ENCODE data around the gene SLC39A9. TPM values are rescaled to one million over a fixed set of nuclear protein-coding genes. Genes with fewer than 3 reads are reported as not detected.

SLC39A9 gene, protein sequence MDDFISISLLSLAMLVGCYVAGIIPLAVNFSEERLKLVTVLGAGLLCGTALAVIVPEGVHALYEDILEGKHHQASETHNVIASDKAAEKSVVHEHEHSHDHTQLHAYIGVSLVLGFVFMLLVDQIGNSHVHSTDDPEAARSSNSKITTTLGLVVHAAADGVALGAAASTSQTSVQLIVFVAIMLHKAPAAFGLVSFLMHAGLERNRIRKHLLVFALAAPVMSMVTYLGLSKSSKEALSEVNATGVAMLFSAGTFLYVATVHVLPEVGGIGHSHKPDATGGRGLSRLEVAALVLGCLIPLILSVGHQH
- total RNA-seq, result 18.0 TPM
- long read RNA-seq, partial matches to known transcripts, result 0 of 5 reads
- long read RNA-seq, other reads (novel, unspliced or antisense), result 2 of 5 reads

DNA sequence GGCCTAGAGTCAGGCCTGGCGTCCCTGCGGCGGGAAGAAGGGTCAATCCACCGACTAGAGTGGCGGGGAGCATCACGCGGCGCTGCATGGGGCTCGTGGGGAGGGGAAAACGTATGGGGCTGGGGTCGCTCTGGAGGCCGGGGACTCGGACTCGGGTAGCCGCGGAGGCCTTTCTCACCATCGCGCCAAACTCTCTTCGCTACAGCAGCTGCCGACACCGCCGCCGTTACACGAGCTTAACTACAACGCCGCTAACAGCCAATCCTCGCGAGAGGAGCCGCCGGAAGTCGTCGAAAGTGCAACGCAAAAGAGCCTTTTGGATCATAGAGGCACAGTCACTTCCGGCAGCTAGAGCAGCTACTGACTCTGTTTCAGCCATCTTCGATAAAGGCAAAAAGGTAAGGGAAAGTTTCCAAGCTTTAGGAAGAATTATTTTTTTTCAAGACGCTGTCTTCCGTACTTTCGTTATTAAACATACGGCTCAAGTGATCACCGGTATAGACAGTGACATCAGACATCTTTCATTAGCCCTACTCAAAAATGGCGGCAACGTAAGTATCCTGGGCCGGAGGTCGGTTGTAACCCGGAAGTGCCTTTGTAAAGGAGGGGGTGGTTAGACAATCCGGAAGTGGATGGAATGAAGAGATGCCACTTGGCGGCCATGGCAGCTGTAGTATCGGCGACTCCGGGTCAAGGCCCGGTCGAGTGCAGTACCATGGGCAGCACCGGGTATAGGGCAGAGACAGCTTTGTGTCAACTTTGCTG lies at the start of gene SLC39A9, which contains the start of gene ERH:
SLC39A9 (plus strand) TSS at position 640 of the 765 bp plus-strand sequence. CDS start 678 bp downstream, outside the sequence.
ERH (minus strand) TSS at position 247 of the 765 bp plus-strand sequence; CDS start at position 181, 66 bp downstream.
- DNase-seq (ENCODE audit: missing footprints) (peak; percentile 97), ATAC-seq (peak; percentile 97)
- intact Hi-C loops (cut with DNase I), result loop anchor here (5.0 kb wide), 1 partner anchor 369 kb away; the partner anchor contains the start of gene SRSF5

DNA sequence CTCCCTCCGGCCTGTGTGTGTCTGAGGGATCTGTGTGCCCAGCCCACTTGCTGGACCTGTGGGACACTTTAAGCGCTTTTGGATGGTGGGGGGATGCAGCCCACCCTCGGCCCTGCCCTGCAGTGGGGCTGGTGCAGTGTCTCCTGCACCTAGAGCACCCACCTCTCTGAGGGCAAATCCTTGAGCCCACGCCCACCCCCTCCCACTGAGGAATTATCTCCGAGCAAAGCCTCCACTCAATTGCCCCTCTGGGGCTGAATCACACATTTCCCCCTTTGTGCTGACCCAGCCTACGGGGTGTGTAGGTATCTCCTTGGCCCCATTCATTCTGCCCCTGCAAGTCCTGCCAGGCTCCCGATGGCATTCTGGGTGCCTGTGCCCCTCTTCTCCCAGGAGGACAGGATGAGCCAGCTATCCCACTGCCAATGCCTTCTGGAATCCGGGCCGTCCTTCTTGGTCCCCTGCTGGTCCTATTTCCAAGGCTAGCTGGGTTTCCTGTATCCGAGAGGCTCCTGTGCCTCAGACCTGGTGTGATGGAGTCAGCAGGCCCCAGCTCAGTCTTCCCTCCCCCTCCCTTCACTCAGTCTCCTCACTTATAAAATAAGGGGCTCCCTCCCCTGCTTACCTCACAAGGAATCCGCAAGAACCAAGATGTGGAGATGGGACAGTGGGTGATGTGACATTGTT lies 49.3 kb upstream of the SLC39A9 start:
- DNase-seq (ENCODE audit: missing footprints), result no peak
- intact Hi-C loops (cut with DNase I), result no loop called here
- ATAC-seq, result no peak

DNA sequence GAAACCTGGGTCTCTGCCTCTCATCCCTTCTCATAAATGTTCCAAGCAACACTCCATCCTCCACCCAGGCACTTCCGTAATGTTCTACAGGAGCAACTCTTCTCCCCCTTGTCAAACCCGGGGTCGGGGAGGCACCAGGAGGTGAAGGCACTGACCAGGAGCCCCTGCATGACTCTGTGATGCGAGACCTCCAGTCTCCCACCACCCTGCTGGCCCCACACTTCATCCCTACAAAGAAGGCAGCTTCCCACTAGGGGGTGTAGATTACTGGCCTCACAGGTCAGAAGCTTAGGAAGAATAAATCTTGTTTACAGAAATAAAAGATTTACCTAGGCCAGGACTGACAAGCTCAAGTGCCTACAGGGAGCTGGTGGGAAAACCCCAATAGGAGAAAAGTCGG lies 47.6 kb upstream of the SLC39A9 start:
- DNase-seq (ENCODE audit: missing footprints) (no peak), ATAC-seq (no peak)
- intact Hi-C loops (cut with DNase I), result loop anchor here (10.0 kb wide), 1 partner anchor 226 kb away; no protein-coding TSS in a partner anchor

DNA sequence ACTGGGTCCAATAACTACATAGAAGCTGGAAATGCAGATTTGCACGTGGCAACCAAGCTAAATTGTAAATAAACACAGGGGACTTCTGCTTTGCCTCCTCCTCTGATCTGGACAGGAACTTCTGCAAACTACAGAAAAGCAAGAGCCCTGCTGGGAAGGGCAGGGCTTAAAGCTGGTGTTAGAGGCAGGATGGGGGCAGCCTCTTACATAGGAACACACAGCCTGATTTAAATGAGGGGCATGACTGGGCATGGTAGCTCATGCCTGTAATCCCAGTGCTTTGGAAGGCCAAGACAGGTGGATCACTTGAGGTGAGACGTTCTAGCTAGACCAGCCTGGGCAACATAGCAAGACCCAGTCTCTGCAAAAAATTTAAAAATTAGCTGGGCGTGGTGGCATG lies 47.1 kb upstream of the SLC39A9 start:
- intact Hi-C loops (cut with DNase I), result loop anchor here (10.0 kb wide), 1 partner anchor 227 kb away; no protein-coding TSS in a partner anchor
- DNase-seq (ENCODE audit: missing footprints), result no peak
- ATAC-seq, result no peak

DNA sequence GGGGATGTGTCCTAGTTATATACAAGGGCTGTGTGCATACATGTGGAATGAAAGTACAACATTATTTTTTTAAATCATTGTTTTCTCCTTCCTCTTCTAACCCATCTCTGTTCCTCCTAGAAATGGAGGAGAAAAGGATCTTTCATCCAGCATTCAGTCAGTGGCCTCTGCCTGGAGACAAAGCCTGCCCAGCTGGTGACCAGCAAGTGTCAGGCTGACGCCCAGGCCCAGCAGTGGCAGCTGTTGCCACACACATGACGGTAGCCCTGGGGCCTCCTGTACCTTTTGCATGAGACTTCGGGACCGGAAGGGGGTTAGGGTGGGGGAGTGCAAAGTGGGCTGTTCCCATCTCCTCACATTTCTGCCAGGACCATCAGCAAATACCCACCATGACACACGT lies 46.6 kb upstream of the SLC39A9 start:
- ATAC-seq (no peak), DNase-seq (ENCODE audit: missing footprints) (no peak)
- intact Hi-C loops (cut with DNase I), result loop anchor here (10.0 kb wide), 1 partner anchor 227 kb away; no protein-coding TSS in a partner anchor

DNA sequence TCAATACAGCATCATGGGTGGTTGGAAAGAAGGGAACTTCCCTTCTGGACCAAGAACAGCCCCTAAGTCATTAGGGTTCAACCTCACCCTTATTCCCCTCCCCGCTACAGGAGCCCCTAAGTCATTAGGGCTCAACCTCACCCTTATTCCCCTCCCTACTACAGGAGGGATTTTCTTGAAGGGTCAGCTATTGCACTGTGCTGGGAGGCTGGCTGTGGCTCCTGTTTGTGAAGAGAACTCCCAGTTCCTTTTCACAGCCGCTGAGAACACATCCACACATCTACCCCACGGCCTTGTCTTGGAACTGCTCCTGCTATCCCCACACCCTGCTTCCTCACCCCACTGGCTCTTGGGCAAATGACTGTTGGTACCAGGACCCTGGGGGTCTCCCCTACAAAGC lies 45.3 kb upstream of the SLC39A9 start:
- intact Hi-C loops (cut with DNase I), result loop anchor here (10.0 kb wide), 1 partner anchor 228 kb away; no protein-coding TSS in a partner anchor
- DNase-seq (ENCODE audit: missing footprints), result no peak
- ATAC-seq, result no peak

DNA sequence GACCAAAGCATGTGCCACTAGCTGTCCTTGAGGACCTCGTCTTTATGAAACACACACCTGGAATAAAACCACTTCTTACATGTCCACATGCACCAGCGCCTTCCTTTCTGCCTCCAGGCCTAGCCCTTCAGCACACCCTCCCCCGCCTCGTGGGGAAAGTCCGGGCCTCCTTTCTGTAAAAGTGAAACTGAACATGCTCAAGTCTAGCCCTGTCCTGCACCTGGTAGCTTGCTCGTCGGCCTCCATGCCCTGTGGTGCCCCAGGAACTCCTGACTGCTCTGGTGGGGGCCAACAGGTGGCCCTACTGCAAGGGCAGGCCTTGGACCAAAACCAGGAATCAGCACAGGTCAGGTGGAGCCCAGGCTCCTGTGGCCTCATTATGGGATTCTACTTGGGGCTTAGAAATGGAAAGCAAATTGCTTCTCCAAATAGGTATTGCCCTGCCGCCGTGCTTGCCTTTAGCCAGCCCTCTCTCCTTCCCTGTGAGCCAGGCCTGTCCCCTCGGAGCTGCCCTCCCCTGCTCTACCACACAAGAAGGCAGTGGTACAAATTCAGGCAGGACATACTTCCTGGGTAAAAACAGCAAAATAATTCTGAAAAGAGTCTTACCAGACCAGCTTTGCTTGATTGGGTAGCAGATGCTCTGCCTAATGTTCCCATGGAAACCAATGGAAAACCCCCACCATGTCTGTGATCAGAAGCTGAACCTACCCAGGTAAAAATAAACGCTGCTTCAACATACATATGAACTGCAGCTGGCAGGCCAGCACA lies 43.9 kb upstream of the SLC39A9 start:
- ATAC-seq (no peak), DNase-seq (ENCODE audit: missing footprints) (no peak)
- intact Hi-C loops (cut with DNase I), result loop anchor here (10.0 kb wide), 1 partner anchor 230 kb away; no protein-coding TSS in a partner anchor

DNA sequence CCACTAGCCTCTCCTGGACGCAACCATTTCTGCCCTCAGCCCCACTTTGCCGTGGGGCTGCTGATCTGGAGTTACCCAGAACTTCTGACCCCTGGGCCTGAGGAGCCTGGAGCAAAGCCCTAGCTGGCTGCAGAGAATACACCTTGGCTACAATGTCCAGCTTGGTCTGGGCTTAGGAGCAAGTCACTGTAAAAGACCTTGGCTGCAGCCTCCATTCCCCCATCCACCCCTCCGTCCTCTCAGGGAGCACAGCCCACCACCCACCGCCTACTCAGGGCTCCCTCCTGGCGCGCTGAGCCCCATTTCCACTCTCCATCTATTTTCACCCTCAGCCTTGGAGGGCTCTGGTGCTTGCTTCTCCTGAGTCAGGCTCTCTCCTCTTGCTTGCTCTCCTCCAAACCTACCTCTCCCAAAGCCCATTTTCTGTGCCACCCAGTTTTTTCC lies 43.3 kb upstream of the SLC39A9 start:
- no peak for DNase-seq (ENCODE audit: missing footprints)
- ATAC-seq, result no peak

DNA sequence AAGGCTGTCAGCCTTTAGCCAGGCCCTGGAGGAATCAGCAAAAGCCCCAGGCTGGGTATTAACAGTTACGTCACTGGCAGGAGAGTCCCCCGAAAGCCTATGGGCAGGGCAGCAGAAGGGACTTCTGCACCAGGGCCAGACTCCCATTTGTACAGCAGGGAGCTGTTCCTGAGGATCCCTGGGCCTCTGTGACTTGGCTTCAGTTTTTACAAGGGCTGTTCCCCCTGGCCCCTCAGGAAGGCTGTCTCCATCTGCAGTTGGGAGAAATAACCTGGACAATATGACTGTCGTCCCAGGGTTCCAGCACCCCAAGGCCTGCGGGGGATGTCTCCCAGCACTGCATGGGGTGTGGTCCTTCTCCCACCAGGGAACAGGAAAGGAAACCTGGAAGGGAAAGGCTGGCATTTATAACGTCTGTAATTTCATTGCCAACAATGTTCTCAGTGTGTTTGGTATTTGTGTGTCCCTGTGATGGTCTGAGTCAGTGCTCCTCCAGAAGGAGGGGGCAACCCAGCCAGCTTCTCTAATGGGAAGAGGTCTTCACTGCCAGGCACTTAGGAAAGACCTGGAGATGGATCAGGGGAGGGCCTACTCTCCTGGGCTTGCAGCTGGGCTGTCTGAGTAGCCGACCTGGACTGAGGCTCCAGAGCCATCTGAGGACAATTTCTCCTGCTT lies 42.7 kb upstream of the SLC39A9 start:
- peak; percentile 73 for ATAC-seq
- intact Hi-C loops (cut with DNase I), result loop anchor here (10.0 kb wide), 1 partner anchor 231 kb away; no protein-coding TSS in a partner anchor
- DNase-seq (ENCODE audit: missing footprints), result no peak

More for the DNA sequence above, 43.3 kb upstream of the SLC39A9 start:
- intact Hi-C loops (cut with DNase I), result loop anchor here (10.0 kb wide), 1 partner anchor 230 kb away; no protein-coding TSS in a partner anchor

DNA sequence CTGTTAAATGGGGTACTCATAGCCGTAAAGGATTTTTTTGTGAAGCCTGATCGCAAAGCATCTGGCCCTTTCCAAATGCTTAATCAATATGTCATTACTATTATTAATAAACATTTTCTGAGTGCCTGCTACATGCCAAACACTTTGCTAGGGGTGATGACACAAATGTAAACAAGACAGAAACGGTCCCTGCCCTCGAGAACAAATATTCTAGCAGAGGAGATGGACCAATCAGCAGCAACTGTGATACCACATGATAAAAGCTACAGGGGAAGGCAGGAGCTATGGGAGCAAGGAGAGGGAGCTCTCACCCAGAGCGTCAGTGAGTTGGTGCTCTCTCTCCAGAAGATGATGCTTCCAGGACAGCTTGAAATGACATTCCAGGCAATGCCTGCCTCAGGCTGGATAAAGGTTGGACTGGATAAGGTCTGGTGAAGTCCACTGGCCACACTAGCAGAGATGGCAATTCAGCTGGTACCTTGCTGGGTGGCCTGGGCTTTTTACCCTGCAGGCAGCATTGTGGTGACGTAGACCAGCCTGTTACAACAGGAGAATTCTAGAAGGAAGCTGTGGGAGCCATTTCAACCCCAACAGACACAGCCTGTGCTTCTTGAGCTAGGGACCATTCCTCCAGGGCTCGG lies 41.5 kb upstream of the SLC39A9 start:
- ATAC-seq, result no peak
- DNase-seq (ENCODE audit: missing footprints), result no peak
- intact Hi-C loops (cut with DNase I), result loop anchor here (10.0 kb wide), 1 partner anchor 232 kb away; no protein-coding TSS in a partner anchor

DNA sequence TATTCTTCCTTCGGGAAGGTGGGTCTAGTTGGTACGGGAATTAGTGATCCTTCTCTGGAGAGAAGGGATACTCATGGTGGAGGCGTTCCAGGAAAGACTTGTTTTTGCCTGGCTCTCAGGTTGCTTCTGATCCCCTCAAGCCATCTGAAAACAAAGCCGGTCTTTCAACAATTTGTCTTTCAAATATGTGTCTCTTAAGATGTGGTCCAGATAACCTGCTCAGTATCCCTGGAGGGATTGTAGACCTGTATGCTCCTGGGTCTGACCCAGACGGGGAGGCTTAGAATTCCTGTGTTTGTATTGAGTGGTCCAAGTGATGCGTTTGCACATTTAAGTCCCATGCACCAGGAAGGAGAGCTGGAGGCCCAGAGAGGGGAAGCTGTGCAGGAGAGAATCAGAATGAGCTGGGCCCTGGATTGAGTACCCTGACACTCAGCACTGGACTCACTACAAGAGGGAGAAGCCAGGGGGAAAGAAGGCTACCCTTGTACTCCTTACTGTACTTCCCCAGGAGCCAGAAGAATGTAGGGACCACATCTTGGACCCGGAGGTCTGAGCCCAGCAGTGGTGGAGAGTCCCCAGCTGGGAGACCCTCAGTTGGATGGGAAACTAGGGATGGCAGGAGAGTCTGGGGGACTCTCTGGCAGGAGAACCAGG lies 40.8 kb upstream of the SLC39A9 start:
- DNase-seq (ENCODE audit: missing footprints) (no peak), ATAC-seq (no peak)
- intact Hi-C loops (cut with DNase I), result loop anchor here (10.0 kb wide), 1 partner anchor 233 kb away; no protein-coding TSS in a partner anchor

DNA sequence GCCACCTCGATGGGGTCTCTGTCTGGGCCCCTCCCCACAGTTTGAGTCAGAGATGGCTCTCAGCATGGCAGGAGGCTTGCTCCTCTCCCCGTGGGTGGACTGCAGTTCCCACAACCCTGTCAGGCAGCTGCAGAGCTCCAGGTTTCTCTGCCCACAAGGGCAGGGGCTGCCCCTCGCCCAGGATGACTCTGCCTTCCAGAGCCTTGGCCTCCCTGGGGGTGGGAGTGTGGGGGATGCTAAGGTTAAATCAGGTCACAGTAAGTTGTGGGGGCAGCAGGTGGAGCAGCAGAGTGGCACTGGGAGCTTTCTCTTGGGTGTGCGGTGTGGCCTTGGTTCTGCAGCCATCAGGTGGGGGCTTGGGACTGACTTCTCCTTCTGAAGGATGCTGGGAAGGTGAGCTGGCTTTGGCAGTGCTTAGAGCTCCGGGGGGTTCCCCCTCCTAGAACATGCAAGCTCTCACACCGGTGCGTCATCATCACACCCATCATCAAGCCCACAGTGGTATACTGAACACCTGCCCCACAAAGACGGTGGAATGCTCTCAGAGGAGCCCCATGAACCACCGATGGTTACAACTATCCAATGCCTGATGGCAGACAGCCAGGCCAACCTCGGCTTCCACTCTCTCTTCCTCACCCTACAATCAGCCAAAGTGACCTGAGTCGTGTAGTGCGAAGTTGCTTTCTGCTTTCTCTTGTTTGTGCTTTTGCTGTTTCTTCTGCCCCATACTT lies 40.1 kb upstream of the SLC39A9 start:
- ATAC-seq (no peak), DNase-seq (ENCODE audit: missing footprints) (no peak)
- intact Hi-C loops (cut with DNase I), result loop anchor here (10.0 kb wide), 1 partner anchor 234 kb away; no protein-coding TSS in a partner anchor

DNA sequence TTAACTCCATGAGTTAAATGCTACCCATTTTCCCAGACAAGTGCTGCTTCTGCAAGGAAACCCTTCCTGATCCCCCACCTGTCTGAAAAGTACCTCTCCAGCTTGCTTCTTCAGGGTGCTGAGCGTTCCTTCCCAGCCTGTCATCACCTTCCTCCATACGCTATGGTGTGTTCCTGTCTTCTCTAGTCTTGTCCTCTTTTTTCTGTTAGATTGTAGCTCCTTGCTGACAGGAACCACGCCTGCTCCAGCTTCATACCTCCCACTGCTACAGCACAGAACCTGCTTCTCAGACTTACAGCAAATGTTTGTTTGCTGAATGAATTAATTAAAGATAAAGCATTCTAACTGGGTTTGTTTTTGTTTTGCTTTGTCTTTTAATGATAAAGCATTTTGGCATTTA lies 39.5 kb upstream of the SLC39A9 start:
- no peak for ATAC-seq
- DNase-seq (ENCODE audit: missing footprints), result no peak
- intact Hi-C loops (cut with DNase I), result loop anchor here (10.0 kb wide), 1 partner anchor 234 kb away; no protein-coding TSS in a partner anchor

DNA sequence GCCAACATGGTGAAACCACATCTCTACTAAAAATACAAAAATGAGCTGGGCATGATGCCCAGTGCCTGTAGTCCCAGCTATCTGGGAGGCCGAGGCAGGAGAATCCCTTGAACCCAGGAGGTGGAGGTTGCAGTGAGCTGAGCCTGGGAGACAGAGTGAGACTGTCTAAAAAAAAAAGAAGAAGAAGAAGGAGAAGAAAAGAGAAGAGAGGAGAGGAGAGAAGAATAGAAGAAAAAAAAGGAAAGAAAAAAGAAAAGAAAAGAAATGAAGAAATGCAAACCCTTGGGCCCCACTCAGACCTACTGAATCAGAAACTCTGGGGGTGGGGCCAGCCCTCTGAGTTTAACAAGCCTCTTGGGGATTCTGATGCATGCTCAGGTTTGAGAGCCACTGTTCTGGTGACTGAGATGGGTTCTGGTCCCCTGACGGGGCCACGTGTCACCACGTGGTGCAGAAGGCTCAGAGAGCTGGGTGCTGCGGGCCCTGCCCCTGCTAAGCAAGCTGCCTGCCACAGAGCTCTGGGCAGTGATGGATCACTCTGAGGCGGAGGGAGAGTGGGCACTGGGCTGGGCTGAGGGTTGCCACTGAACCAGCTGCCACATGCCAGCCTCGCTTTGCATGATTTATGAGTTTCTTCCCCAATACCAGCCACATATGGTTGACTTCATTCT lies 37.9 kb upstream of the SLC39A9 start:
- DNase-seq (ENCODE audit: missing footprints) (no peak), ATAC-seq (no peak)
- intact Hi-C loops (cut with DNase I), result no loop called here

DNA sequence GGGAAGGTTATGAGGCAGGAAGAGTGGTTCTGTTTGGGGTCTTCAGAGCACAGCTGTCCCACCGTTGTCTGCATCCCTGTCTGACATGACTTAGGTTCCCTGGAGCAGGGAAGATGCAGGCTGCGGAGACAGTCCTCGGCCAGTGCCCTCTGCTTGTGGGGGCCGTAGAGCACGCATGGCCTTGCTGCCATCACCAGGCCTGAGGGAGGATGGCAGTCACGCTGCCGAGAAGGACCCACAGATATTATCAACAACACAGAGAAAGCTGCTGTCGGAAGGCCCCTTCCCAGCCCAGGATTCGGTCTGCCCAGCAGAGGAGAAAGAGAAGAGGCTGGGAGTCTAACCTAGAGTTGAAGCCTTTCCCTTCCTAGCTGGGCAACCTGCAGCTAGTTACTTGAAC lies 35.4 kb upstream of the SLC39A9 start:
- peak; percentile 82 for ATAC-seq
- intact Hi-C loops (cut with DNase I), result loop anchor here (1.0 kb wide), 1 partner anchor 121 kb away; no protein-coding TSS in a partner anchor

More for the DNA sequence above, 35.4 kb upstream of the SLC39A9 start:
- DNase-seq (ENCODE audit: missing footprints), result no peak
